Measurements from ENCODE around the gene ROBO3.
A peak's percentile ranks its signal among the peaks of the same experiment; 100 is the strongest.

The ROBO3 gene

DNA sequence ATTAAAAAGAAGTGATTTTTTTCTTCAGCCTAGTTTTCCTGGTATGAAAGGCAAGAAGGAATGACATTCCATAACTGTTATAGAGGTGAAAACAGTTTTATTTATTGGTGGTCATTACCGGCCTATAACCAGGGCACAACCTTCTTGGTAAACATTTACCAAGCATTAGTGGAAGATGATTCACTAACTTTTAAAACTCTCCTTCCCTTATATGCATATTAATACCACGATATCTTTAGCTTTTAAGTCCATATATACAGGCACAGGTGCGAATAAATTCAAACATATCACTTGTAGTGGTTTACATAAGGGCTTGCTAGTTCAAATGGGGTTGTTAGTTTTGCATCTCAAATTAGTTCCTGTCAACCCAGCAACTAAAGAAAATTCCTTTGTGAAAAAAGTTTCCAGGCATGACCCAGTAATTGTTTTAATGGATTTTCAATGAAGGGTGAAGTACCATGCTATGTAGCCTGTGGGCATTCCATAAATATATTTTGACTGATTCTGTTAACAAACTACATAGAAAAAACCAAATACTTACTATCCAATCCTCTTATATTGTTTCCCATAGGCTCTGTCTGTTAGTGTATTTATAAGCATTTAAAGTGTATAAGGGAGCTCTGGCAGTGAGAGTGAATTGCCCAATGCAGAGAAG is 30.6 kb upstream of the ROBO3 start:
- Histone ChIP-seq H3K4me2 (ENCODE audit: insufficient read depth, low read length) (no peak overlapping the region), H3K9me3 (ENCODE audit: insufficient read depth, low read length, severe bottlenecking) (no peaks in the 10 kb centered on the region), H3K4me1 (ENCODE audit: insufficient read depth, low read length) (no peaks in the 10 kb centered on the region), H3K9ac (ENCODE audit: low read depth, low read length) (no peak overlapping the region), H3K27ac (ENCODE audit: low read length) (no peak overlapping the region), H4K20me1 (ENCODE audit: insufficient read depth, low read length) (no peaks in the 10 kb centered on the region), H3K79me2 (ENCODE audit: insufficient read depth, low read length) (no peaks in the 10 kb centered on the region), H3K36me3 (ENCODE audit: insufficient read depth, low read length) (no peaks in the 10 kb centered on the region), H3K27me3 (ENCODE audit: insufficient read depth, low read length, poor library complexity) (peaks cover 3% of the 10 kb centered on the region), H3K4me3 (ENCODE audit: low read depth in 1 of 2, low read length in 2 of 2) (no peak overlapping the region), H2AFZ (ENCODE audit: low read depth, low read length) (no peak overlapping the region)
- no peak for ATAC-seq (ENCODE audit: insufficient read depth, low read depth)
- TF ChIP-seq EZH2 (IDR thresholded peaks at IDR 0.05; ENCODE audit: borderline replicate concordance, low read depth, low read length, severe bottlenecking) = no peak
- TF ChIP-seq, protein P1, sequence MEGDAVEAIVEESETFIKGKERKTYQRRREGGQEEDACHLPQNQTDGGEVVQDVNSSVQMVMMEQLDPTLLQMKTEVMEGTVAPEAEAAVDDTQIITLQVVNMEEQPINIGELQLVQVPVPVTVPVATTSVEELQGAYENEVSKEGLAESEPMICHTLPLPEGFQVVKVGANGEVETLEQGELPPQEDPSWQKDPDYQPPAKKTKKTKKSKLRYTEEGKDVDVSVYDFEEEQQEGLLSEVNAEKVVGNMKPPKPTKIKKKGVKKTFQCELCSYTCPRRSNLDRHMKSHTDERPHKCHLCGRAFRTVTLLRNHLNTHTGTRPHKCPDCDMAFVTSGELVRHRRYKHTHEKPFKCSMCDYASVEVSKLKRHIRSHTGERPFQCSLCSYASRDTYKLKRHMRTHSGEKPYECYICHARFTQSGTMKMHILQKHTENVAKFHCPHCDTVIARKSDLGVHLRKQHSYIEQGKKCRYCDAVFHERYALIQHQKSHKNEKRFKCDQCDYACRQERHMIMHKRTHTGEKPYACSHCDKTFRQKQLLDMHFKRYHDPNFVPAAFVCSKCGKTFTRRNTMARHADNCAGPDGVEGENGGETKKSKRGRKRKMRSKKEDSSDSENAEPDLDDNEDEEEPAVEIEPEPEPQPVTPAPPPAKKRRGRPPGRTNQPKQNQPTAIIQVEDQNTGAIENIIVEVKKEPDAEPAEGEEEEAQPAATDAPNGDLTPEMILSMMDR (IDR thresholded peaks at IDR 0.05; ENCODE audit: borderline replicate concordance, extremely low read depth, low read length, poor library complexity, severe bottlenecking) = no peak
- DNase-seq = no peak

GRCh38 chr11:124835918-124836317 is 29.3 kb upstream of the ROBO3 start:
- no peaks in the 10 kb centered on the region for H3K4me1 ChIP-seq (ENCODE audit: insufficient read depth, low read length)
- no peak for TF ChIP-seq EZH2 (IDR thresholded peaks at IDR 0.05; ENCODE audit: borderline replicate concordance, low read depth, low read length, severe bottlenecking)
- TF ChIP-seq, protein P1 (IDR thresholded peaks at IDR 0.05; ENCODE audit: borderline replicate concordance, extremely low read depth, low read length, poor library complexity, severe bottlenecking) = no peak
- H3K9ac ChIP-seq (ENCODE audit: low read depth, low read length) = no peak overlapping the region
- no peak overlapping the region for H3K4me2 ChIP-seq (ENCODE audit: insufficient read depth, low read length)
- DNase-seq (no peak), ATAC-seq (ENCODE audit: insufficient read depth, low read depth) (no peak)
- no peaks in the 10 kb centered on the region for H3K79me2 ChIP-seq (ENCODE audit: insufficient read depth, low read length)
- H2AFZ ChIP-seq (ENCODE audit: low read depth, low read length) = no peak overlapping the region
- no peaks in the 10 kb centered on the region for H3K9me3 ChIP-seq (ENCODE audit: insufficient read depth, low read length, severe bottlenecking)
- H3K36me3 ChIP-seq (ENCODE audit: insufficient read depth, low read length) = no peaks in the 10 kb centered on the region
- H3K4me3 ChIP-seq (ENCODE audit: low read depth in 1 of 2, low read length in 2 of 2) = no peak overlapping the region
- no peaks in the 10 kb centered on the region for H4K20me1 ChIP-seq (ENCODE audit: insufficient read depth, low read length)
- no peak overlapping the region for H3K27ac ChIP-seq (ENCODE audit: low read length)
- peaks cover 3% of the 10 kb centered on the region for H3K27me3 ChIP-seq (ENCODE audit: insufficient read depth, low read length, poor library complexity)

DNA sequence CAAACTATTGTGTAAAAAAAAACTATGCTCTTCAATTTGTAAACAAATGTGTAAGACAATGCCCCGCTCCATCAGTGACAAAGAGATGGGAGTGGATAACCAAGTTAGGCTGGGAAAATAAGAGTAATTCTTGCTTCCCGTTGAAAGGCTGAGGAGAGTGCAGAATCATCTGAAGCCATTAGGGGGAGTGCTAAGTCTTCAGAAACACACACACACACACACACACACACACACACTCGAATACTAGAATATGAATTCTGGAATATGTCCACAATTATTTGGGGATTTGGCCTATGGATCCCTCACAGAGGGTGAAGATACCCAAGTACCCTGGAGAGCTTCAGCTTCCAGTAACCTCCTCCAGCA is 27.8 kb upstream of the ROBO3 start:
- Histone ChIP-seq H3K27ac (ENCODE audit: low read length) (no peak overlapping the region), H2AFZ (ENCODE audit: low read depth, low read length) (no peak overlapping the region), H3K4me2 (ENCODE audit: insufficient read depth, low read length) (no peak overlapping the region), H3K36me3 (ENCODE audit: insufficient read depth, low read length) (no peaks in the 10 kb centered on the region), H3K9me3 (ENCODE audit: insufficient read depth, low read length, severe bottlenecking) (no peaks in the 10 kb centered on the region), H3K27me3 (ENCODE audit: insufficient read depth, low read length, poor library complexity) (peaks cover 13% of the 10 kb centered on the region), H4K20me1 (ENCODE audit: insufficient read depth, low read length) (no peaks in the 10 kb centered on the region), H3K4me1 (ENCODE audit: insufficient read depth, low read length) (no peaks in the 10 kb centered on the region), H3K4me3 (ENCODE audit: low read depth in 1 of 2, low read length in 2 of 2) (no peak overlapping the region), H3K9ac (ENCODE audit: low read depth, low read length) (no peak overlapping the region), H3K79me2 (ENCODE audit: insufficient read depth, low read length) (no peaks in the 10 kb centered on the region)
- DNase-seq (peak; percentile 11), ATAC-seq (ENCODE audit: insufficient read depth, low read depth) (peak; percentile 48; the same call in 2 of the 3 replicates)
- TF ChIP-seq EZH2 (IDR thresholded peaks at IDR 0.05; ENCODE audit: borderline replicate concordance, low read depth, low read length, severe bottlenecking) = no peak
- TF ChIP-seq, protein P1 (IDR thresholded peaks at IDR 0.05; ENCODE audit: borderline replicate concordance, extremely low read depth, low read length, poor library complexity, severe bottlenecking) = peak; percentile 55

All from DND-41 (cell line).